NCI-H1417 treated with DMSO at 0.1 percent for 48 hours (cell line): Measurements from ENCODE around the gene CRB2.

Experiments used
- DNase-seq: peaks from one replicate; lab custom pipeline; 2025; lab: John Stamatoyannopoulos, UW

CRB2 gene

DNA sequence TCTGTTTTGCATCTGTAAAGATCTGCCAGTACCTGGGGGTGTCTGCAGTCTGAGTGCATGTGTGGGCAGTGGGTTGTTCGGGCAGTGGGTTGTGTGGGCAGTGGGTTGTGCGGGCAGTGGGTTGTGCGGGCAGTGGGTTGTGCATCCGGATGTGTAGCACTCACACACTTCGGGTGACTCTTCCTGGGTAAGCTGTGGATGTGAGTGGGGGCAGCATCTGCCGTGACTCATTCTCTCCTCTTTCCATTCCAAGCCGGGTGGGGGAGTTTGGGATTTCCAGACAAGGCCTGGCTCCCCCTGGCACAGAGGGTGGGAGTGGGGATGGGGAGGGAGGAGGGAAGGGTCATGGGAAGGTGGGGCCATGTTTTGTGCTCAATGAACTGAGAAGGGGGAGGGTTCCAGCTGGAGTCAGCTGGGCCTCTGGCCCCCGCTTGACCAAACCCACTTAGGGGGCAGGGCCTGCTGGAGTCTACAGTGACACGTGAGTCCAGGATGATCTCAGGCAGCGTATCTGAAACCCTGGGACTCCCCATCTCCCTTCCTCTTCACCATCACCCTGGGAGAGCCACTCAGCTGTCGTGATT lies 8.3 kb downstream of the CRB2 start:
- no peak for DNase-seq

DNA sequence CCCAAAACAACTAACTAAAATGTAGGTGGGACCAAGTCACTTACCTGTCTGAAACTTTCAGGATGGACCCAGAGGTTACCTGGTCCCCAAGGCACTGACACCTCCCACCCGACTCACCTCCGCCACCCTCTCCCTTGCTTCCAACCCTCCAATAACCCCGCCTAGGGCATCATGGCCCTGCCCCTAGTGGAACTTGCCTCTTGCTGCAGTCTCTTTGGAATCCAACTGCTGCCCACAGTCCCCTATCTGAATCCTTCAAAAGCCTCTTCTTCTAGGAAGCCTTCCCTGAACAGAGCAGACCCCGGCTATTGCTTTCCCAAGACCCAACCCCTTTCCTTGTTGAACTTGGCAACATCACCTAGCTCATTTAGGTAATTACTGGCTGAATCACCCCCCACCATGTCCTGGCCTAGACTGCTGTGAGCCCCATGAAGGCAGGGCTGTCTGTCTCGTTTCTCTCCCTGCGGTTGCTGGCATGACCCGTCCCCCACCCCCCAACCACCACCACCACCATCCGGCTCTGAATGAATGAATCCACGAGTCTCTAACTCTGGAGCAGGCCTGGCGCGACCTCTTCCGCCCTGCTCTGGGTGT lies 9.4 kb downstream of the CRB2 start:
- no peak for DNase-seq

DNA sequence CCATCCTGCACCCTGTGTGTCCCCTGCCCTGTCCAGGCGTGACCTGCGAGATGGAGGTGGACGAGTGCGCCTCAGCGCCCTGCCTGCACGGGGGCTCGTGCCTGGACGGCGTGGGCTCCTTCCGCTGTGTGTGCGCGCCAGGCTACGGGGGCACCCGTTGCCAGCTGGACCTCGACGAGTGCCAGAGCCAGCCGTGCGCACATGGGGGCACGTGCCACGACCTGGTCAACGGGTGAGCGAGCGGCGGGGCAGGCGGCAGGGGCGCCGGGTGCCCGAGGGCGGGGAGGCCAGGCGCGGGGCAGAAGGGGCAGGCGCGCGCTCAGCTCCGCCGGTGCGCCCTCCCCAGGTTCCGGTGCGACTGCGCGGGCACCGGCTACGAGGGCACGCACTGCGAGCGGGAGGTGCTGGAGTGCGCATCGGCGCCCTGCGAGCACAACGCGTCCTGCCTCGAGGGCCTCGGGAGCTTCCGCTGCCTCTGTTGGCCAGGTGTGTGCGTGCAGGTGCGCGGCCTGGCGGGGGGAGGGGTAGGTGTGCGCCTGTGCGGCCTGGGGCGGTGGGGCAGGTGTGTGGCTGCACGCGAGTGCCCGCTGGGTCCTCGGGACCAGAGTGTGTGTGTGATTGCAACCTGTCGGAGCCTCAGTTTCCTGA lies 10.0 kb downstream of the CRB2 start:
- DNase-seq: no peak

DNA sequence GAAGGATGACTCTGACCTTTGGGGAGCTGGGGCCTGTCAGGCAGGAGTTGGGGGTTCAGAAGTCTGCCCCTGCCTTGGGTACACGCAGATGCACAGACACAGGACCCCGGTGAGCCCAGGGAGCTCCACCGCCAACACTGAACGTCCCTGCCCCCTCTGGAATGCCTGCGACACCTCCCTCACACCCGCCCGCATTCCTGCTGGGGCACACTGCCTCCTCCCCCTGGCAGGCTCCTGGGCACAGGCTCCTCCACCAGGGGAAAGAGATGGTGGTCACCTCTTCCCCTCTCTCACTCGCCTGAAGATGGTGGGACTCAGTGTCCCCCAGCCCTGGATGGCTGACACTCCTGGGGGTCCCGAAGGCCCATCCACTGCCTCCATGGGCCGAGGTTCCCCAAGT lies 12.0 kb downstream of the CRB2 start:
- no peak for DNase-seq

DNA sequence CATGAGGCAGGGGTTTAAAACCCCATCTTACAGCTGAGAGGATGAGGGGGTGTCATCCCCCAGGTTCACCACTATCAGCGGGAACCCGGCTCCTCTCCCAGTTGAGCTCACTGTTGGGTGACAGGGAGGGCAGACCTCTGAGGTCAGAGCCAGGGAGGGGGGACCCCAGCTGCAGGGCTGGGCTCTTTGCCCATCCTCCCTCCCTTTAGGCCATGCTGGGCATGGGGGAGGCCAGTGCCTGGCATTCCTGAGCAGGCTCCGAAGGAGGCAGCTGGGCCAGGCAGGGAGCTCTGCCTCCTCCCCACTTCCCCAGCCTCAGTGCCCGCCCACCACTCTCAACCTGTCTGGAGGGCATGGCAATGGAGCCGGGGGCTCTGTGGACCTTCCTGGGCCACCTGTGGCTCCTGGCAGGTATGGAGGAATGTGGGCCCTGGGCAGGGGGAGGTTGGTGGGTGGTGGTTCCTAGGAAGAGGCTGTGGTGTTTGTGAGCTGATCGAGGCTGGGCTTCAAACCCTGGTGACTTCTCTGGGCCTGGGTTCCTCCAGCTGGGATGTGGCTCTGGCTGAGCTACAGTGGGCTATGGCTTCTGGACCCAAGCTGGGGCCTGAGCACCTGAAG lies 12.6 kb downstream of the CRB2 start:
- DNase-seq: no peak

DNA sequence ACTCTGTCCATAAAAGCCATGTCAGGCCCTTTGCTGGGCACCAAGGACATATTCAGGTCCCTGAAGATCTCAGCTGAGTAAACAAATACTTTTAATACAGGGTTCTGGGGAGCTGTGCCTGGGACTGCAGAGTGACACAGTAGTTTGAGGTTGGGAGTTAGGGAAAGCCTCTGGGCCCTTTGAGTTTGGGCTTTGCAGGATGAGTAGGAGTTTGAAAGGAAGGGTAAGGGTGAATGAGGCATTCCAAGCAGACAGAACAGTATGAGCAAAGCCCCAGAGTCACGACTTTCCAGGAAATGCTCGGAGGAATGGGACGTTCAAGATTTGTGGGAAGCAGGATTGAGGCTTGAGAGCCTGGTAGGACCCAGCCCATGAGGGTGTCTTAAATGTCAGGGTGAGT lies 13.3 kb downstream of the CRB2 start:
- no peak for DNase-seq

DNA sequence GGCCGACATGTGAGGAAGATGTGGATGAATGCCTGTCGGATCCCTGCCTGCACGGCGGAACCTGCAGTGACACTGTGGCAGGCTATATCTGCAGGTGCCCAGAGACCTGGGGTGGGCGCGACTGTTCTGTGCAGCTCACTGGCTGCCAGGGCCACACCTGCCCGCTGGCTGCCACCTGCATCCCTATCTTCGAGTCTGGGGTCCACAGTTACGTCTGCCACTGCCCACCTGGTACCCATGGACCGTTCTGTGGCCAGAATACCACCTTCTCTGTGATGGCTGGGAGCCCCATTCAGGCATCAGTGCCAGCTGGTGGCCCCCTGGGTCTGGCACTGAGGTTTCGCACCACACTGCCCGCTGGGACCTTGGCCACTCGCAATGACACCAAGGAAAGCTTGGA lies 14.1 kb downstream of the CRB2 start:
- no peak for DNase-seq

DNA sequence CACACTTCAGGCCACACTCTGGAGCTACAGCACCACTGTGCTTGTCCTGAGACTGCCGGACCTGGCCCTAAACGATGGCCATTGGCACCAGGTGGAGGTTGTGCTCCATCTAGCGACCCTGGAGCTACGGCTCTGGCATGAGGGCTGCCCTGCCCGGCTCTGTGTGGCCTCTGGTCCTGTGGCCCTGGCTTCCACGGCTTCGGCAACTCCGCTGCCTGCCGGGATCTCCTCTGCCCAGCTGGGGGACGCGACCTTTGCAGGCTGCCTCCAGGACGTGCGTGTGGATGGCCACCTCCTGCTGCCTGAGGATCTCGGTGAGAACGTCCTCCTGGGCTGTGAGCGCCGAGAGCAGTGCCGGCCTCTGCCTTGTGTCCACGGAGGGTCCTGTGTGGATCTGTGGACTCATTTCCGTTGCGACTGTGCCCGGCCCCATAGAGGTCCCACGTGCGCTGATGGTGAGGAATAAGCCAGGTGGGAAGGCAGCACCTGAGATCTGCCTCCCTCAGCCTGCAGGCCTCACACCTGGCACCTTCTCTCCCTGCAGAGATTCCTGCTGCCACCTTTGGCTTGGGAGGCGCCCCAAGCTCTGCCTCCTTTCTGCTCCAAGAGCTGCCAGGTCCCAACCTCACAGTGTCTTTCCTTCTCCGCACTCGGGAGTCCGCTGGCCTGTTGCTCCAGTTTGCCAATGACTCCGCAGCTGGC lies 14.7 kb downstream of the CRB2 start:
- DNase-seq: no peak

DNA sequence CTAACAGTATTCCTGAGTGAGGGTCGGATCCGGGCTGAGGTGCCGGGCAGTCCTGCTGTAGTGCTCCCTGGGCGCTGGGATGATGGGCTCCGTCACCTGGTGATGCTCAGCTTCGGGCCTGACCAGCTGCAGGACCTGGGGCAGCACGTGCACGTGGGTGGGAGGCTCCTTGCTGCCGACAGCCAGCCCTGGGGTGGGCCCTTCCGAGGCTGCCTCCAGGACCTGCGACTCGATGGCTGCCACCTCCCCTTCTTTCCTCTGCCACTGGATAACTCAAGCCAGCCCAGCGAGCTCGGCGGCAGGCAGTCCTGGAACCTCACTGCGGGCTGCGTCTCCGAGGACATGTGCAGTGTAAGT lies 15.2 kb downstream of the CRB2 start:
- DNase-seq: no peak

DNA sequence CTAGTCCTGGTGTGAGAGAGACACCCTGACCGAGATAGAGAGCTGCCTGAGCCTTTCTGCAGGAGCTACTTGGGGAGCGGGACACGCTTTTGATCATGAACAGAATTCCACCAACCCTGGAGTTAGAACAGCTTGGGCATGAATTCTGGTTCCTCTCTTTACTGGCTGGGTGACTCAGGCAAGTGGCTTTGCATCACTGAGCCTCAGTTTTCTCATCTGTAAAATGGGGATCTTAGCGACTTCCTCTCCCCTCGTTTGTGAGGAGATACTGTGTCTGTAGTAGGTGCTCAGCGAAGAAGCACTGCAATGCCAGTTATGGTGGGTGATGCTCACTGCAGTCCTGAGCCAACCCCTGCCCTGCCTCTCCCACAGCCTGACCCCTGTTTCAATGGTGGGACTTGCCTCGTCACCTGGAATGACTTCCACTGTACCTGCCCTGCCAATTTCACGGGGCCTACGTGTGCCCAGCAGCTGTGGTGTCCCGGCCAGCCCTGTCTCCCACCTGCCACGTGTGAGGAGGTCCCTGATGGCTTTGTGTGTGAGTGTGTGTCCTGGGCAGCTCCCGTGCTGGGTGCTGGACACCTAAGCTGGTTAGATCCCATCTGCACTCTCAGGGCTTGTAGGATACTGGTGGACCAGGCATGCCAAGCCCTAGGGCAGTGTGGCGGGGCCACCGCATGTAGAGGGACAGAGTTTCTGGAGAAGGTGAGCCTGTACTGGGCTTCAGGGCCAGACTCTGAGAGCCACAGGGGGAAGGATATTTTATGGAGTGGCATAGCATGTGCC lies 16.0 kb downstream of the CRB2 start:
- no peak for DNase-seq

DNA sequence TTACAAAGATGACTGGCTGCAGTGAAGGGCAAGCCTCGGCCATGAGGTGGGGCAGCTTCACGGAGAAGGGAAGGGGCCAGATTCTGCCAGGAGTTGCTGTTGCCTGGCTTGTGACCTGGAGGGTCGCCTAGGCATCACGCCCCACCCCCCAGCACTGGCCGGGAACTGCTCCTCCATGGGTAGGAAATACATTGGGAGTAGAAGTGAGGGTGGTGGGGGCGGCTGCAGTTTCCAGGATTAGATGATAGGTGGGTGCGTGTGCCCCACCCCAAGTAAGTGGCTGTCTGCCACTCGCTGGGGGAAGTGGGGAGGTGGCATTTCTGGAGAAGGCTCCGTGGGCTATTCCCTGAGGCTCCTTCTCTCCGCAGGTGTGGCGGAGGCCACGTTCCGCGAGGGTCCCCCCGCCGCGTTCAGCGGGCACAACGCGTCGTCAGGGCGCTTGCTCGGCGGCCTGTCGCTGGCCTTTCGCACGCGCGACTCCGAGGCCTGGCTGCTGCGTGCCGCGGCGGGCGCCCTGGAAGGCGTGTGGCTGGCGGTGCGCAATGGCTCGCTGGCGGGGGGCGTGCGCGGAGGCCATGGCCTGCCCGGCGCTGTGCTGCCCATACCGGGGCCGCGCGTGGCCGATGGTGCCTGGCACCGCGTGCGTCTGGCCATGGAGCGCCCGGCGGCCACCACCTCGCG lies 16.9 kb downstream of the CRB2 start:
- DNase-seq: no peak

DNA sequence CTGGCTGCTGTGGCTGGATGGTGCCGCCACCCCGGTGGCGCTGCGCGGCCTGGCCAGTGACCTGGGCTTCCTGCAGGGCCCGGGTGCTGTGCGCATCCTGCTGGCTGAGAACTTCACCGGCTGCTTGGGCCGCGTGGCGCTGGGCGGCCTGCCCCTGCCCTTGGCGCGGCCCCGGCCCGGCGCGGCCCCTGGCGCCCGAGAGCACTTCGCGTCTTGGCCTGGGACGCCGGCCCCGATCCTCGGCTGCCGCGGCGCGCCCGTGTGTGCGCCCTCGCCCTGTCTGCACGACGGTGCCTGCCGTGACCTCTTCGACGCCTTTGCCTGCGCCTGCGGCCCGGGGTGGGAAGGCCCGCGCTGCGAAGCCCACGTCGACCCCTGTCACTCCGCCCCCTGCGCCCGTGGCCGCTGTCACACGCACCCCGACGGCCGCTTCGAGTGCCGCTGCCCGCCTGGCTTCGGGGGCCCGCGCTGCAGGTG lies 17.5 kb downstream of the CRB2 start:
- no peak for DNase-seq

DNA sequence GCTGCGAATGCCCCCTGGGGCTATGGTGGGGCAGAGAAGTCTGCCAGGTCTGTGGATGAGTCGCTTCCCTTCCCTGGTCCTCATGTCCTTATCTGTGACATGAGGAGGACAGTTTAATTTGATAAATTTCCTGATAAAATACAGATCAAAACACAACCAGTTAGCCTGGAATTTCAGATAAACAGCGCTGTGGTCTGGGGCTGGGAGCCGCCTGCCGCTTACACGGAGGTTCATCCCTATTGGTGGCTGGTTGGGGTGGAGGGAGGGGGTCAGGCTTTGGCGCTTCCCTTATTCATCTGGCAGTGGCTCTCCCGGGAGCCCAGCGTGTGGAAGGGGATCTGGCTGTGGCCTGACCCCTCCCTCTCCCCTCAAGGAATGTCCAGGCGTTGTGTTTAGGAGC lies 17.9 kb downstream of the CRB2 start:
- DNase-seq: no peak

DNA sequence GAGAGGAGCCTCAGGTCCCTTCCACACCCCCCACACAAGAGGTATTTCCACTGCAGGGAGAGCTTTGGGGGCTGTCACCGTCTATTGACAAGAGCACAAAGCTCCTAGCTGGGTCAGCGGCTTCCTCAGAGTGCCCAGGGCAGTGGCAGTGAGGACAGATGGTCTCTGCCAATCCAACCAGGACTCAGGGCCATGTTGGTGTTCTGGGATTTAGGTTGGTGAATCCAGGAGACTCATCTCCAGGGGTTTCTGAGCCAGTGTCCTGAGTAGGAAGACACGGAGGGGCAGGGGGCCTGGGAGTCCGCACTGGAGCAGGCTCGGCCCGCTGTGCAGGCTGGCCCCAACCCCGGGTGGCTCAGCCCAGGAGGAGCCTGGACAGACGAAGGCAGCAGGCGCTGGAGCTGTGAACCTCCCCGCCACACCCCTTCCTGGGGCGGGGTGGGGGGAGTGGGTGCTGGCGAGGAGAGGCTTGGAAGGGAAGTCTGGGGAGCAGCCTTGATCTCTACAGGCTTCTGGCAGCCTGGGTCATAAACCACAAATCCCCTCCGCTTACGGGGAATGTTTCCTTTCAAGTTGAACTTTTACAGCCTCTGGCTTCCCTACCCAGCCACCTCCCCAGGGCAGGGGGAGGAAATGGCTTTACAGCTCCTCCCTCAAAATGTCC lies 19.6 kb downstream of the CRB2 start:
- no peak for DNase-seq

DNA sequence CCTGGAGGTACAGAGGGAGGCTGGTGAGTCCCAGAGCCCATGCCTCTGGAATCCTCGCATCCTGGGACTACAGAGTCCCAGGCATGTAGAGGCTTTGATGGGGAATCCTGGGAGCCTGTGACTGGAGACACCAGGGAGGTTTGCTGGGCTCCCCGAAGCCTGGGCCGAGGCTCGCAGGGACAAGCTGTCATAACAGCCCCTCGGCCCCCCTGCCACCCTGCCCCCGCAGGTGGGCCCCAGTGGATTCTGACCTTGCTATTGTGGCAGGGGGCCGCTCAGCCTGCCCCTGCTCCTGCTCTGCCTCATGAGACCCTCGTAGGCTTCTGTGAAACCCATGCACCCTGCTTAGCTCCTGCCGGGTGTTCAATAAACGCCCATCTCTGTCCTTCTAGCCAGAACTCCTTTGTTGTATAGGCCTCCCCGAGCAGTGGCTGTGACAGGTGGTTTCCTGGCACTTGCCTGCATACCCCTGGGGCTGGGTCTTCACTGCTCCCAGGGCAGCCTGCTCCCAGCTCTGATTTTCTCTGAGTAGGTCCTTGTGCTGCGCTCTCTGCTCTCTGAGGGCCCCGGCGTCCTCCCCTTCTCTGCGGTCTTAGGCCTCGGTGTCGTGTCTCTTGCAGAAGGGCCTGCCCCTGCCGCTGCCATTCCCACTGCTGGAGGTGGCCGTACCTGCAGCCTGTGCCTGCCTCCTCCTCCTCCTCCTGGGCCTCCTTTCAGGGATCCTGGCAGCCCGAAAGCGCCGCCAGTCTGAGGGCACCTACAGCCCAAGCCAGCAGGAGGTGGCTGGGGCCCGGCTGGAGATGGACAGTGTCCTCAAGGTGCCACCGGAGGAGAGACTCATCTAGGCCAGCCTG lies 20.4 kb downstream of the CRB2 start:
- no peak for DNase-seq

DNA sequence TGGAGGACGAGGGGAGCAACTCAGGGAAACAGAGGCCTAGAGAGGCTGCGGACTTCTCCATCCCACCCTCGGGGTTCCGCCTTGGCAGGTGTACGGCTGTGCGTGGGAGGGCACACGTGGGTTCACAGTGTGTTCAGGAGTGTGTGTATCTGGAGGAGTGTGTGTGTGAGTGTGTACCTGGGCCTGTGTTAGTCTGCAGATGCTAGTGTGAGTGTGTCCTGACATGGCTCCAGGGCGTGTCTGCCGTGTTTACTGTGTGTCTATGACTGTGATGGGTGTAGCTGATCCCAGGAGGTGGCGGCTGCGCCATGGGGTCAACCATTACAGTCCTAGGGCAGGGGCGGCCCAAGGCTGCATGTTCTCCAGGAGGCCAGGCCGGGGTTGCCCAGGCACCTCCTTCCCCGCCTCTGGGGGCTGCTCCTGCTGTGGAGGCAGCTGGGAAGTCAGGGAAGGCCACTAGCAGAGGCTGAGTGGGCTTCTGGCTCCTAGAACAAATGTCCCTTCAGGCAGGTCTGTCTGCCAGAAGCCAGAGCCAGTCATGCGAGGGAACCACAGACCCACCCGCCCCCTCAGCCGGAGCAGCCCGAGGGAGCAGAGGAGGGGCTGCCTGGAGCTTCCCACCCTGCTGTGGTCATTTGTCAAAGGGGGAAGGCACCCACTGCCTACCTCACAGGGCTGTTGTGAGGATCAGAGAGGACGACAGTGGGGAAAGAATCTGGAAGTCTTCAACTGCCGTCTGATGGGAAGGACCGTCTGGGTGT lies 21.4 kb downstream of the CRB2 start:
- DNase-seq: no peak

DNA sequence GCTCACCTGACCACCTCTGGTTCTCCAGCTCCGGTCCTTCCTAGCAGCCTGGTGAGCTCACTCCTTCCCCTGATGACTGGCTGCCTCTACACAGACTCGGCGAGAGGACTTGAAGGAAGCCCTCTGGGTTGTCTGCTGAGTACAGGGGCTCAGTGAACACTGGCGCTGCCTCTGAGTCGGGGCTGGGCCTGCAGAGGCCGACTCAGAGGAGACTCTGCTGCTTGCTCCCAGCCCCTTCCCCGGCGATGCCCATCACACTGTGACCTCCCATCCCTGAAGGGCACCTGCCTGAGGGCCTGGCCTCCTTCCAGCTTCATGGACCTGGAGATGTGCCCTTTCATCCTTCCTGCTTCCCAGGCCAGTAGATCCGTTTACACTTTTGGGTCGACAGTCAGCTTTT lies 22.0 kb downstream of the CRB2 start:
- no peak for DNase-seq

DNA sequence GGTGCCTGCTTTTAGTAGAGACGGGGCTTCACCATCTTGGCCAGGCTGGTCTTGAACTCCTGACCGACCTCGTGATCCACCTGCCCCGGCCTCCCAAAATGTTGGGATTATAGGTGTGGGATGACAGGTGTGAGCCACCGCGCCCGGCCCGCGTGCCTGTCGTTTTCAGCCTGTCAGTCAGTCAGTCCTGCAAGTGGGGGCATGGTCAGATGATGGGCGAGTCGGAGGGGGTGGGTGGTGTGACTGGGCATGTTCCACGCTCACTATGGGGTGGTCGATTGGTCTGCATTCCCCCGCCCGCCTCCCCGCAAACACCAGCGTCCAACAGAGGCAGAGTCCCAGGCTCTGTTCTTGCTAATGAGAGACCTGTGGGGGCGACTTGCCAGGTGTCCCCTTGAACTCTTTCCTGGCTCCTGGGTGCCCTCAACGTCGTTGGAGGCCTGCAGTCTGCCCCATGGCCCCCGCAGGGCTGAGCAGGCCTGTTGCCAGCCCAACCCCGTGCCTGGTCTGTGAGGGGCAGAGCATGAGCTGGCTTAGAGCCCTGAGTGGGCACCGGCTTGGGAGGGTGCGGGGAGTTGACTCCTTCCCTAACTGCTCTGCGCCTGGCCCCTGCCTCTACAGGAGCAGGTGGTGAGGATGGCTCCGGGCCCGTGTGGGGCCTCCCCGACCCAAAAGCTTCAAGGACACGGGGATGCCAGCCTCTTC lies 23.1 kb downstream of the CRB2 start:
- DNase-seq: no peak
